OCI-LY7 (cell line): Measurements from ENCODE around the gene PSMD2. TPM values are rescaled to one million over a fixed set of nuclear protein-coding genes. Genes with fewer than 3 reads are reported as not detected.

Experiments used
- BruUV-seq: library from RNA; stranded (reverse); fragments of 400-500 nt; replicated peaks from 2 replicates; lab custom pipeline; 2021; lab: Mats Ljungman, UMichigan
- CTCF ChIA-PET: fragments of 300-600 bp; sonication (Branson Sonifier 250); formaldehyde crosslinking; loops from one replicate; lab custom pipeline; 2022; ENCODE audit warnings: antibody characterized with exemption; ENCODE audit not compliant: unreplicated experiment; lab: Charles Lee
- POLR2A ChIA-PET: fragments of 300-600 bp; sonication (Branson Sonifier 250); formaldehyde crosslinking; loops from one replicate; lab custom pipeline; 2022; ENCODE audit warnings: antibody characterized with exemption; lab: Charles Lee
- DNase-seq: peaks from one replicate; pipeline ENCODE4 v3.0.0-alpha.2; 2015; ENCODE audit warnings: low spot score
- H2AFZ ChIP-seq: fragments of 200-600 bp; sonication (generic), shearing (Covaris generic); 2 replicates; pipeline ENCODE4 v1.6.1; 2014; ENCODE audit warnings: mild to moderate bottlenecking, antibody characterized with exemption, low read length, moderate library complexity
- H3K27ac ChIP-seq: fragments of 200-600 bp; sonication (generic); 2 replicates; pipeline ENCODE4 v1.5.1; 2014; ENCODE audit warnings: mixed run types, low read depth, mild to moderate bottlenecking, moderate library complexity, low read length, inconsistent platforms; ENCODE audit not compliant: poor library complexity, severe bottlenecking
- H3K36me3 ChIP-seq: fragments of 200-600 bp; sonication (generic); 2 replicates; pipeline ENCODE4 v1.6.1; 2014; ENCODE audit warnings: mild to moderate bottlenecking, antibody characterized with exemption, low read length, moderate library complexity, mixed read lengths; ENCODE audit not compliant: insufficient read depth
- H3K4me1 ChIP-seq: fragments of 200-600 bp; sonication (generic); 2 replicates; pipeline ENCODE4 v1.5.1; 2014; ENCODE audit warnings: mild to moderate bottlenecking, low read length; ENCODE audit not compliant: insufficient read depth, poor library complexity, severe bottlenecking
- H3K4me2 ChIP-seq: fragments of 200-600 bp; sonication (generic); 2 replicates; pipeline ENCODE4 v1.6.1; 2014; ENCODE audit warnings: mild to moderate bottlenecking, low read length
- H3K4me3 ChIP-seq: fragments of 200-600 bp; sonication (generic); 2 replicates; pipeline ENCODE4 v1.5.1; 2014; ENCODE audit warnings: mild to moderate bottlenecking, low read depth, low read length; ENCODE audit not compliant: poor library complexity, severe bottlenecking
- H3K79me2 ChIP-seq: fragments of 200-600 bp; sonication (generic); 2 replicates; pipeline ENCODE4 v1.6.1; 2016; ENCODE audit warnings: low read depth, mild to moderate bottlenecking, low read length, moderate library complexity, mixed read lengths; ENCODE audit not compliant: insufficient read depth
- H3K9me2 ChIP-seq: fragments of 200-600 bp; sonication (generic); 2 replicates; pipeline ENCODE4 v1.6.1; 2016; ENCODE audit warnings: mild to moderate bottlenecking, low read length, mixed read lengths; ENCODE audit not compliant: insufficient read depth
- H3K9me3 ChIP-seq: fragments of 200-600 bp; sonication (generic); 2 replicates; pipeline ENCODE4 v1.6.1; 2014; ENCODE audit warnings: mild to moderate bottlenecking, mixed run types, low read length, mixed read lengths
- H4K20me1 ChIP-seq: fragments of 200-600 bp; sonication (generic); 2 replicates; pipeline ENCODE4 v1.6.1; 2014; ENCODE audit warnings: mild to moderate bottlenecking, antibody characterized with exemption, low read length, moderate library complexity, mixed read lengths; ENCODE audit not compliant: insufficient read depth
- EZH2phosphoT487 ChIP-seq: fragments of 200-600 bp; sonication (generic); IDR thresholded peaks from 2 replicates; pipeline ENCODE4 v1.6.1; 2018; ENCODE audit warnings: low read depth, borderline replicate concordance, mild to moderate bottlenecking, mixed run types, antibody characterized with exemption, low read length, moderate library complexity, mixed read lengths
- intact Hi-C: fragments of 100-400 bp; cut with micrococcal nuclease; formaldehyde crosslinking; loops from one replicate; pipeline ENCODE4 v1.10.0; 2022; ENCODE audit not compliant: unreplicated experiment
- small RNA-seq: library from RNA; depleted of rRNA; stranded (forward); fragments of <200 nt; gene quantifications from one replicate; pipeline ENCODE3, GENCODE V24; 2014
- total RNA-seq, 2 experiments: library from RNA; depleted of rRNA in 1 of 2; stranded (reverse); fragments of >200 nt in 1 of 2; shearing (Covaris generic) in 1 of 2; gene quantifications; 2 replicates each; pipeline ENCODE4 v1.2.3, GENCODE V29; 2014 to 2022
- TF ChIP-seq, protein P1 (sequence below): fragments of 200-600 bp; sonication (generic); conservative IDR thresholded peaks from 2 replicates; pipeline ENCODE4 v1.5.1; 2014; ENCODE audit warnings: mild to moderate bottlenecking, antibody characterized with exemption, low read length, moderate library complexity, mixed read lengths

The PSMD2 gene
- total RNA-seq, 2 experiments from 2014 or later = 158 to 219 TPM

DNA sequence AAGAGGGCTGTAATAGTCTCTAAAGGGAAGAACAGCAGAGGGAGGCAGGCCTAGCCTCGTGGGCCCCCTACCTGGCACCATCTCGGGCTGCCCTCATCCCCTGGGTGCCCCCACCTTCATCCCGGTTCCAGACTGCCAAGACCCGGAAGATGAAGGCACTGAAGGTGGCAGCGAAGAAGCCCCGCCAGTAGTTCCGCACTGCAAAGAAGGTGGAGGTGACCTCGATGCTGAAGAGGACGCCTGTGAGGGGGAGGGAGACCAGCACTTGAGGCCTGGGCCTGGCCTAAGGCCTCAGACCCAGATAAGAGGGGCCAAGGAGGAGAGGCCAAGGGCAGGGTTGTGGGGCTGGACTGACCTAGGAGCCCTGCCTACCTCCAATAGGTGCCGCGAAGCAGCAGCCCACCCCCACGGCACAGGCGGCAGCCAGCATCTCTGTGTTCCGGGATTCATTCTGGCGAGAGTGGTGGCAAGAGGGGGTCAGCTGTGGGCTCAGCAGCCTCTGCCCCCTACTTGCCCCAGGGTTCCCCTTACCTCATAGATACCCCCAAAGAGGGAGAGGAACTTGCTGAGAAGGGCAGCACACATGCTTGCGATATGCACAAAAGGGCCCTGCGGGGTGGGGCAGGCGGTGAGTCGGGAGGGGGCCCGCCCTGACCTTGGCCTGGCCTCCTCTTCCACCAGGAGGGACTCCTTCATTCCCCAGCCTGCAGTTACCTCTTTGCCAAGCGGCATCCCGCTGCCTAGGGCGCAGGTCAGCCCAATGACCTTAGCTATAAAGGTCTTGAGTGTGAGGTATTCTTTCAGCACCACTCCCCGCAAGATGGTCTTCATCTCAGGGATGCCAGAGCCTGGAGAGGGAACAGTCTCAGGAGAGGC, 58.4 kb downstream of the PSMD2 start:
- Histone ChIP-seq H3K79me2 (no peaks in the 10 kb centered on the region), H3K9me2 (no peaks in the 10 kb centered on the region), H3K4me3 (no peak overlapping the region), H3K36me3 (no peaks in the 10 kb centered on the region), H3K9me3 (no peaks in the 10 kb centered on the region), H2AFZ (no peak overlapping the region), H4K20me1 (no peaks in the 10 kb centered on the region), H3K4me2 (no peak overlapping the region), H3K4me1 (peaks cover 10% of the 10 kb centered on the region), H3K27ac (no peak overlapping the region)
- CTCF ChIA-PET = no interaction called here
- intact Hi-C loops = no loop called here
- POLR2A ChIA-PET = no interaction called here
- BruUV-seq = no TSS peak
- no peak for DNase-seq
- no peak for TF ChIP-seq EZH2phosphoT487
- TF ChIP-seq, protein P1, sequence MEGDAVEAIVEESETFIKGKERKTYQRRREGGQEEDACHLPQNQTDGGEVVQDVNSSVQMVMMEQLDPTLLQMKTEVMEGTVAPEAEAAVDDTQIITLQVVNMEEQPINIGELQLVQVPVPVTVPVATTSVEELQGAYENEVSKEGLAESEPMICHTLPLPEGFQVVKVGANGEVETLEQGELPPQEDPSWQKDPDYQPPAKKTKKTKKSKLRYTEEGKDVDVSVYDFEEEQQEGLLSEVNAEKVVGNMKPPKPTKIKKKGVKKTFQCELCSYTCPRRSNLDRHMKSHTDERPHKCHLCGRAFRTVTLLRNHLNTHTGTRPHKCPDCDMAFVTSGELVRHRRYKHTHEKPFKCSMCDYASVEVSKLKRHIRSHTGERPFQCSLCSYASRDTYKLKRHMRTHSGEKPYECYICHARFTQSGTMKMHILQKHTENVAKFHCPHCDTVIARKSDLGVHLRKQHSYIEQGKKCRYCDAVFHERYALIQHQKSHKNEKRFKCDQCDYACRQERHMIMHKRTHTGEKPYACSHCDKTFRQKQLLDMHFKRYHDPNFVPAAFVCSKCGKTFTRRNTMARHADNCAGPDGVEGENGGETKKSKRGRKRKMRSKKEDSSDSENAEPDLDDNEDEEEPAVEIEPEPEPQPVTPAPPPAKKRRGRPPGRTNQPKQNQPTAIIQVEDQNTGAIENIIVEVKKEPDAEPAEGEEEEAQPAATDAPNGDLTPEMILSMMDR = no peak

DNA sequence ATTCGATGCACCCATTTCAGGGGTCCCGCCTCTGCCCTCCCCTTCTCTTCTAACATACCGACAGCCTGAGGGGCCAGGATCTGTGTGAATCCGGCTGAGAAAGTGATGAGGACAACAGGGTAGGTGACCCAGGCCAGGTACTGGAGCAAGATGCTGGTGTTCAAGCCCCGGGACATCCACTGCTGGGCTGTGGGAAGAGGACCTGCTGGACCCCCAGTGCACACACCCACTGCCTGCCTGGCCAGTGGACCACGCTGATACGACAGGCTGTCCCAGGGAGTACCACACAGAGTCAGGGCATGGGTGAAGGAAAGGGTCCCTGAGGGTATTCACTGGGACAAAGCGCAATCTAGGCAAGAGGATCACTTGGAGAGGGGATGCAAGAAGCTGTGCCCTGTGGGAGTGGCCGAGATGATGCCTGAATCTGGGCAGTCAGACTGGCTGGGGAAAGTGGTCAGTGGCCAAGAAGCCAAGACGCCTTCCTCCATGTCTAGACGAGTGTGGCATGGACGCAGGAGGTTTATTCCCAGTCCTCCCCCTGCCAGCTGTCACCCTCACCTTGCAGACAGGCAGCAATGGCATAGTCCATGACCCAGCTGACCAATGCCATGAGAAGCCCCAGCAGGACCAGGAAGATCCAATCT, 59.2 kb downstream of the PSMD2 start:
- TF ChIP-seq, protein P1 = no peak
- no peak for TF ChIP-seq EZH2phosphoT487
- ChIA-PET CTCF (no interaction called here), POLR2A (no interaction called here)
- Histone ChIP-seq H3K79me2 (no peaks in the 10 kb centered on the region), H3K4me1 (peaks cover 10% of the 10 kb centered on the region), H4K20me1 (no peaks in the 10 kb centered on the region), H3K4me2 (no peak overlapping the region), H3K9me2 (no peaks in the 10 kb centered on the region), H3K4me3 (no peak overlapping the region), H3K36me3 (no peaks in the 10 kb centered on the region), H3K27ac (no peak overlapping the region), H3K9me3 (no peaks in the 10 kb centered on the region), H2AFZ (no peak overlapping the region)
- BruUV-seq = no TSS peak
- intact Hi-C loops = no loop called here
- DNase-seq = no peak

Small RNA genes within 50 kb of the gene (small RNA-seq; reads per million reads assigned to genes)
- 151 reads per million, percentile 99 among the genes with 10 or more reads in this experiment for gene SNORD66

Other genes starting within 250 kb of the PSMD2 start
- gene HTR3C, start 246.2 kb upstream of the PSMD2 start, total RNA-seq (2014; rRNA removed; shearing (Covaris generic)) = not detected in 2 replicates
- not detected in 2 replicates for gene HTR3C, start 246.2 kb upstream of the PSMD2 start, total RNA-seq (2022)
- not detected in 2 replicates for gene HTR3E, start 202.2 kb upstream of the PSMD2 start, total RNA-seq (2014; rRNA removed; shearing (Covaris generic))
- not detected in 2 replicates for gene HTR3E, start 202.2 kb upstream of the PSMD2 start, total RNA-seq (2022)
- 41.1 and 66.1 TPM in 2 replicates for gene EIF2B5, start 163.9 kb upstream of the PSMD2 start, total RNA-seq (2014; rRNA removed; shearing (Covaris generic))
- gene EIF2B5, start 163.9 kb upstream of the PSMD2 start, total RNA-seq (2022) = 56.7 and 57.4 TPM in 2 replicates
- gene DVL3, start 143.9 kb upstream of the PSMD2 start, total RNA-seq (2014; rRNA removed; shearing (Covaris generic)) = 38.5 and 41.3 TPM in 2 replicates
- 65.6 and 70.4 TPM in 2 replicates for gene DVL3, start 143.9 kb upstream of the PSMD2 start, total RNA-seq (2022)
- gene AP2M1, start 124.4 kb upstream of the PSMD2 start, total RNA-seq (2014; rRNA removed; shearing (Covaris generic)) = 141 and 147 TPM in 2 replicates
- 158 and 168 TPM in 2 replicates for gene AP2M1, start 124.4 kb upstream of the PSMD2 start, total RNA-seq (2022)
- 38.9 and 51.6 TPM in 2 replicates for gene ABCF3, start 113.0 kb upstream of the PSMD2 start, total RNA-seq (2014; rRNA removed; shearing (Covaris generic))
- gene ABCF3, start 113.0 kb upstream of the PSMD2 start, total RNA-seq (2022) = 59.0 and 67.1 TPM in 2 replicates
- gene VWA5B2, start 69.7 kb upstream of the PSMD2 start, total RNA-seq (2014; rRNA removed; shearing (Covaris generic)) = not detected in 2 replicates
- gene VWA5B2, start 69.7 kb upstream of the PSMD2 start, total RNA-seq (2022) = not detected in 2 replicates
- 35.3 and 45.3 TPM in 2 replicates for gene ALG3, start 50.3 kb upstream of the PSMD2 start, total RNA-seq (2014; rRNA removed; shearing (Covaris generic))
- gene ALG3, start 50.3 kb upstream of the PSMD2 start, total RNA-seq (2022) = 60.2 and 61.0 TPM in 2 replicates
- gene EEF1AKMT4, start 49.6 kb upstream of the PSMD2 start, total RNA-seq (2014; rRNA removed; shearing (Covaris generic)) = 18.8 and 20.1 TPM in 2 replicates
- 13.2 and 18.8 TPM in 2 replicates for gene EEF1AKMT4, start 49.6 kb upstream of the PSMD2 start, total RNA-seq (2022)
- gene CAMK2N2, start 37.7 kb upstream of the PSMD2 start, total RNA-seq (2014; rRNA removed; shearing (Covaris generic)) = not detected in 2 replicates
- 0.28 TPM in 1 of 2 replicates, not detected in the other for gene CAMK2N2, start 37.7 kb upstream of the PSMD2 start, total RNA-seq (2022)
- gene ECE2, start 23.2 kb upstream of the PSMD2 start, total RNA-seq (2014; rRNA removed; shearing (Covaris generic)) = not detected in 2 replicates
- gene ECE2, start 23.2 kb upstream of the PSMD2 start, total RNA-seq (2022) = not detected in 2 replicates
- 245 and 293 TPM in 2 replicates for gene EIF4G1, start 15.4 kb downstream of the PSMD2 start, total RNA-seq (2014; rRNA removed; shearing (Covaris generic))
- gene EIF4G1, start 15.4 kb downstream of the PSMD2 start, total RNA-seq (2022) = 350 and 412 TPM in 2 replicates
- gene FAM131A, start 38.4 kb downstream of the PSMD2 start, total RNA-seq (2014; rRNA removed; shearing (Covaris generic)) = 3.8 and 5.2 TPM in 2 replicates
- gene FAM131A, start 38.4 kb downstream of the PSMD2 start, total RNA-seq (2022) = 3.7 and 4.2 TPM in 2 replicates
- 4.2 and 8.5 TPM in 2 replicates for gene CLCN2, start 62.4 kb downstream of the PSMD2 start, total RNA-seq (2014; rRNA removed; shearing (Covaris generic))
- gene CLCN2, start 62.4 kb downstream of the PSMD2 start, total RNA-seq (2022) = 14.2 and 15.0 TPM in 2 replicates
- gene POLR2H, start 62.5 kb downstream of the PSMD2 start, total RNA-seq (2014; rRNA removed; shearing (Covaris generic)) = 62.5 and 85.8 TPM in 2 replicates
- 73.0 and 80.1 TPM in 2 replicates for gene POLR2H, start 62.5 kb downstream of the PSMD2 start, total RNA-seq (2022)
- not detected in 2 replicates for gene THPO, start 79.0 kb downstream of the PSMD2 start, total RNA-seq (2014; rRNA removed; shearing (Covaris generic))
- gene THPO, start 79.0 kb downstream of the PSMD2 start, total RNA-seq (2022) = not detected in 2 replicates
- 0.16 TPM in 1 of 2 replicates, not detected in the other for gene CHRD, start 80.8 kb downstream of the PSMD2 start, total RNA-seq (2014; rRNA removed; shearing (Covaris generic))
- gene CHRD, start 80.8 kb downstream of the PSMD2 start, total RNA-seq (2022) = 0.07 TPM in 1 of 2 replicates, not detected in the other